Measurements from ENCODE around the gene MRPL52. TPM values are rescaled to one million over a fixed set of nuclear protein-coding genes. Genes with fewer than 3 reads are reported as not detected.

MRPL52 gene
- total and polyA plus RNA-seq, 2 of the 13 experiments (the other 11 are each of a cell fraction or from before 2014, with no cell fraction given), result 118 to 329 TPM

DNA sequence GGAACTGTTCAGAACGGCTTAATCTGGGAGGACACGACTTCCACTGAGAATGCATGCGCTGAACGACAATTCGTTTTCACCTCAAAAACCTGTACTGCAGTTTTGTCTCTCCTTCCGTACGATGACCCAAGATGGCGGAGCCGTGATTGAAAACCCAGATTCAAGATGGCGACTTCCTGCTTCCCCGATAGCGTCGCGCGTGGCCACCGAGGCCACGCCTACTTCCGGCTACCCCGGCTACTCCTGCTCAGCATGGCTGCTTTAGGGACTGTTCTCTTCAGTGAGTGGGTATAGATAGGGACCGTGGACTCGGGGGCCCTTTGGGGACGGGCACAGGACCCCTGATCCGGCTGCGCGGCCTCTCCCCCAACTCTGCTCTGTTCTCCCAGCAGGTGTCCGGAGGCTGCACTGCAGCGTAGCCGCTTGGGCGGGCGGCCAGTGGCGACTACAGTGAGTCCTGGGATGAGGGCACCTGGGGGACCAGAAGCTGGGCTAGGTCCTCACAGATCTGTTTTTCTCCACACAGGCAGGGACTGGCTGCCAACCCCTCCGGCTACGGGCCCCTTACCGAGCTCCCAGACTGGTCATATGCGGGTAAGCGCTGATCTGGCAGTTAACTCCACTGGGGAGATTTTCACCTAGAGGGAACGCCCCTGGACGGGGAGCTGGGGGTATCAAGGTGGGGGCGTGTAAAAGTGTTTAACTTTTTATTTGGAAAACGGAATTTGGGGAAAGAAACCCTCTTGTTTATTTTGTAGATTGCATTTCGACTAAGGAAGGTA, at the start of gene MRPL52 (continued):
- TF ChIP-seq, protein P1, sequence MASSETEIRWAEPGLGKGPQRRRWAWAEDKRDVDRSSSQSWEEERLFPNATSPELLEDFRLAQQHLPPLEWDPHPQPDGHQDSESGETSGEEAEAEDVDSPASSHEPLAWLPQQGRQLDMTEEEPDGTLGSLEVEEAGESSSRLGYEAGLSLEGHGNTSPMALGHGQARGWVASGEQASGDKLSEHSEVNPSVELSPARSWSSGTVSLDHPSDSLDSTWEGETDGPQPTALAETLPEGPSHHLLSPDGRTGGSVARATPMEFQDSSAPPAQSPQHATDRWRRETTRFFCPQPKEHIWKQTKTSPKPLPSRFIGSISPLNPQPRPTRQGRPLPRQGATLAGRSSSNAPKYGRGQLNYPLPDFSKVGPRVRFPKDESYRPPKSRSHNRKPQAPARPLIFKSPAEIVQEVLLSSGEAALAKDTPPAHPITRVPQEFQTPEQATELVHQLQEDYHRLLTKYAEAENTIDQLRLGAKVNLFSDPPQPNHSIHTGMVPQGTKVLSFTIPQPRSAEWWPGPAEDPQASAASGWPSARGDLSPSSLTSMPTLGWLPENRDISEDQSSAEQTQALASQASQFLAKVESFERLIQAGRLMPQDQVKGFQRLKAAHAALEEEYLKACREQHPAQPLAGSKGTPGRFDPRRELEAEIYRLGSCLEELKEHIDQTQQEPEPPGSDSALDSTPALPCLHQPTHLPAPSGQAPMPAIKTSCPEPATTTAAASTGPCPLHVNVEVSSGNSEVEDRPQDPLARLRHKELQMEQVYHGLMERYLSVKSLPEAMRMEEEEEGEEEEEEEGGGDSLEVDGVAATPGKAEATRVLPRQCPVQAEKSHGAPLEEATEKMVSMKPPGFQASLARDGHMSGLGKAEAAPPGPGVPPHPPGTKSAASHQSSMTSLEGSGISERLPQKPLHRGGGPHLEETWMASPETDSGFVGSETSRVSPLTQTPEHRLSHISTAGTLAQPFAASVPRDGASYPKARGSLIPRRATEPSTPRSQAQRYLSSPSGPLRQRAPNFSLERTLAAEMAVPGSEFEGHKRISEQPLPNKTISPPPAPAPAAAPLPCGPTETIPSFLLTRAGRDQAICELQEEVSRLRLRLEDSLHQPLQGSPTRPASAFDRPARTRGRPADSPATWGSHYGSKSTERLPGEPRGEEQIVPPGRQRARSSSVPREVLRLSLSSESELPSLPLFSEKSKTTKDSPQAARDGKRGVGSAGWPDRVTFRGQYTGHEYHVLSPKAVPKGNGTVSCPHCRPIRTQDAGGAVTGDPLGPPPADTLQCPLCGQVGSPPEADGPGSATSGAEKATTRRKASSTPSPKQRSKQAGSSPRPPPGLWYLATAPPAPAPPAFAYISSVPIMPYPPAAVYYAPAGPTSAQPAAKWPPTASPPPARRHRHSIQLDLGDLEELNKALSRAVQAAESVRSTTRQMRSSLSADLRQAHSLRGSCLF (CRISPR knock-in tag; IDR thresholded peaks at IDR 0.05; ENCODE audit: borderline replicate concordance), result no peak
- TF ChIP-seq RXRB (CRISPR knock-in tag; IDR thresholded peaks at IDR 0.05; ENCODE audit: borderline replicate concordance), result peak; percentile 88
- TF ChIP-seq, protein P2, sequence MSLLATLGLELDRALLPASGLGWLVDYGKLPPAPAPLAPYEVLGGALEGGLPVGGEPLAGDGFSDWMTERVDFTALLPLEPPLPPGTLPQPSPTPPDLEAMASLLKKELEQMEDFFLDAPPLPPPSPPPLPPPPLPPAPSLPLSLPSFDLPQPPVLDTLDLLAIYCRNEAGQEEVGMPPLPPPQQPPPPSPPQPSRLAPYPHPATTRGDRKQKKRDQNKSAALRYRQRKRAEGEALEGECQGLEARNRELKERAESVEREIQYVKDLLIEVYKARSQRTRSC (CRISPR knock-in tag; IDR thresholded peaks at IDR 0.05; ENCODE audit: low read depth), result no peak
- no peak for TF ChIP-seq NAIF1 (CRISPR knock-in tag; IDR thresholded peaks at IDR 0.05; ENCODE audit: borderline replicate concordance)
- TF ChIP-seq ZNF549 (CRISPR knock-in tag; IDR thresholded peaks at IDR 0.05), result 0 out of 2 replicates have a peak, but pooled peaks have one; percentile 57
- TF ChIP-seq ZFYVE20 (CRISPR knock-in tag; IDR thresholded peaks at IDR 0.05; ENCODE audit: borderline replicate concordance, low read depth), result no peak
- peak; percentile 86; the same call in 1 of the 2 replicates for TF ChIP-seq ZNF101 (CRISPR knock-in tag; IDR thresholded peaks at IDR 0.05; ENCODE audit: borderline replicate concordance, low read depth)
- TF ChIP-seq TCF12 (IDR thresholded peaks at IDR 0.05), result no peak
- TF ChIP-seq TCF12 (CRISPR knock-in tag; IDR thresholded peaks at IDR 0.05), result no peak; the same call in 1 of the 2 replicates
- TF ChIP-seq RFXANK (CRISPR knock-in tag; IDR thresholded peaks at IDR 0.05), result no peak; the same call in 1 of the 2 replicates
- peak; percentile 90 for TF ChIP-seq ASH2L (IDR thresholded peaks at IDR 0.05; ENCODE audit: insufficient read length, low read depth, low read length)
- TF ChIP-seq ZSCAN22 (CRISPR knock-in tag; IDR thresholded peaks at IDR 0.05), result no peak
- no peak for TF ChIP-seq ZNF550 (CRISPR knock-in tag; IDR thresholded peaks at IDR 0.05; ENCODE audit: borderline replicate concordance)
- TF ChIP-seq FOXP1 (IDR thresholded peaks at IDR 0.05), result no peak
- TF ChIP-seq FOXP1 (CRISPR knock-in tag; IDR thresholded peaks at IDR 0.05), result no peak
- peak; percentile 94 for TF ChIP-seq ZNF883 (CRISPR knock-in tag; IDR thresholded peaks at IDR 0.05; ENCODE audit: not compliant biosample characterization)
- TF ChIP-seq, protein P3, sequence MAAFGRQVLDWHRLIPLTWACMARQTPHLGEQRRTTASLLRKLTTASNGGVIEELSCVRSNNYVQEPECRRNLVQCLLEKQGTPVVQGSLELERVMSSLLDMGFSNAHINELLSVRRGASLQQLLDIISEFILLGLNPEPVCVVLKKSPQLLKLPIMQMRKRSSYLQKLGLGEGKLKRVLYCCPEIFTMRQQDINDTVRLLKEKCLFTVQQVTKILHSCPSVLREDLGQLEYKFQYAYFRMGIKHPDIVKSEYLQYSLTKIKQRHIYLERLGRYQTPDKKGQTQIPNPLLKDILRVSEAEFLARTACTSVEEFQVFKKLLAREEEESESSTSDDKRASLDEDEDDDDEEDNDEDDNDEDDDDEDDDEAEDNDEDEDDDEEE (CRISPR knock-in tag; IDR thresholded peaks at IDR 0.05), result no peak; the same call in none of the 2 replicates
- no peak for TF ChIP-seq ADNP (CRISPR knock-in tag; IDR thresholded peaks at IDR 0.05)
- no peak for TF ChIP-seq MAF1 (CRISPR knock-in tag; IDR thresholded peaks at IDR 0.05; ENCODE audit: borderline replicate concordance)
- TF ChIP-seq SIN3B (IDR thresholded peaks at IDR 0.05; ENCODE audit: low read length), result peak; percentile 90
- TF ChIP-seq, protein P4, sequence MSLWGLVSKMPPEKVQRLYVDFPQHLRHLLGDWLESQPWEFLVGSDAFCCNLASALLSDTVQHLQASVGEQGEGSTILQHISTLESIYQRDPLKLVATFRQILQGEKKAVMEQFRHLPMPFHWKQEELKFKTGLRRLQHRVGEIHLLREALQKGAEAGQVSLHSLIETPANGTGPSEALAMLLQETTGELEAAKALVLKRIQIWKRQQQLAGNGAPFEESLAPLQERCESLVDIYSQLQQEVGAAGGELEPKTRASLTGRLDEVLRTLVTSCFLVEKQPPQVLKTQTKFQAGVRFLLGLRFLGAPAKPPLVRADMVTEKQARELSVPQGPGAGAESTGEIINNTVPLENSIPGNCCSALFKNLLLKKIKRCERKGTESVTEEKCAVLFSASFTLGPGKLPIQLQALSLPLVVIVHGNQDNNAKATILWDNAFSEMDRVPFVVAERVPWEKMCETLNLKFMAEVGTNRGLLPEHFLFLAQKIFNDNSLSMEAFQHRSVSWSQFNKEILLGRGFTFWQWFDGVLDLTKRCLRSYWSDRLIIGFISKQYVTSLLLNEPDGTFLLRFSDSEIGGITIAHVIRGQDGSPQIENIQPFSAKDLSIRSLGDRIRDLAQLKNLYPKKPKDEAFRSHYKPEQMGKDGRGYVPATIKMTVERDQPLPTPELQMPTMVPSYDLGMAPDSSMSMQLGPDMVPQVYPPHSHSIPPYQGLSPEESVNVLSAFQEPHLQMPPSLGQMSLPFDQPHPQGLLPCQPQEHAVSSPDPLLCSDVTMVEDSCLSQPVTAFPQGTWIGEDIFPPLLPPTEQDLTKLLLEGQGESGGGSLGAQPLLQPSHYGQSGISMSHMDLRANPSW (CRISPR knock-in tag; IDR thresholded peaks at IDR 0.05; ENCODE audit: borderline replicate concordance), result peak; percentile 76

All from HepG2 (cell line).